Neural cell (in vitro differentiated cells): ENCODE data around the gene PPP2R5D. TPM values are rescaled to one million over a fixed set of nuclear protein-coding genes. Genes with fewer than 3 reads are reported as not detected.
"Not testable (repeated sequence)": the region's sequence is repeated elsewhere in the genome, so short reads cannot be mapped to it uniquely, and the experiment has no call there.

ENCODE experiments used
- H2AFZ ChIP-seq: fragments of 200-600, 300-800 bp; sonication (generic), shearing (Covaris generic); 2 replicates; pipeline ENCODE4 v1.6.0; 2014; ENCODE audit warnings: low read depth, mild to moderate bottlenecking, antibody characterized with exemption, low read length, moderate library complexity
- H3F3A ChIP-seq: fragments of 200-600 bp; shearing (Covaris generic); 2 replicates; pipeline ENCODE4 v1.6.1; 2016; ENCODE audit warnings: mild to moderate bottlenecking, moderate library complexity, mixed read lengths, antibody characterized with exemption, low read length; ENCODE audit not compliant: insufficient read depth, poor library complexity, severe bottlenecking
- H3K27ac ChIP-seq: fragments of 200-600, 300-800 bp; sonication (generic), shearing (Covaris generic); 2 replicates; pipeline ENCODE4 v1.5.1; 2014; ENCODE audit warnings: mild to moderate bottlenecking, low read length, moderate library complexity
- H3K27me3 ChIP-seq: fragments of 300-800, 200-600 bp; sonication (generic), shearing (Covaris generic); 2 replicates; pipeline ENCODE4 v1.6.0; 2014; ENCODE audit warnings: mild to moderate bottlenecking, low read depth, low read length, moderate library complexity; ENCODE audit not compliant: insufficient read depth
- H3K36me3 ChIP-seq: fragments of 300-800, 200-600 bp; sonication (generic), shearing (Covaris generic); 2 replicates; pipeline ENCODE4 v1.5.1; 2014; ENCODE audit warnings: mild to moderate bottlenecking, antibody characterized with exemption, low read length, moderate library complexity; ENCODE audit not compliant: insufficient read depth
- H3K4me2 ChIP-seq: fragments of 300-800, 200-600 bp; sonication (generic), shearing (Covaris generic); 2 replicates; pipeline ENCODE4 v1.6.0; 2014; ENCODE audit warnings: mild to moderate bottlenecking, low read length
- H3K4me3 ChIP-seq: fragments of 300-800, 200-600 bp; sonication (generic), shearing (Covaris generic); 2 replicates; pipeline ENCODE4 v1.5.1; 2014; ENCODE audit warnings: mild to moderate bottlenecking, low read length, moderate library complexity
- H3K79me2 ChIP-seq: fragments of 200-600 bp; shearing (Covaris generic); replicated peaks from 2 replicates; pipeline ENCODE4 v1.6.0; 2014; ENCODE audit warnings: mild to moderate bottlenecking, low read length, moderate library complexity; ENCODE audit not compliant: insufficient read depth
- H3K9ac ChIP-seq: fragments of 300-800, 200-600 bp; sonication (generic), shearing (Covaris generic); 2 replicates; pipeline ENCODE4 v1.6.1; 2016; ENCODE audit warnings: mild to moderate bottlenecking, low read length, mixed read lengths
- H3K9me2 ChIP-seq: fragments of 200-600 bp; shearing (Covaris generic); 2 replicates; pipeline ENCODE4 v1.6.1; 2016; ENCODE audit warnings: mild to moderate bottlenecking, low read length, mixed read lengths; ENCODE audit not compliant: insufficient read depth
- H3K9me3 ChIP-seq: fragments of 200-600, 300-800 bp; sonication (generic), shearing (Covaris generic); 2 replicates; pipeline ENCODE4 v1.6.1; 2016; ENCODE audit warnings: mild to moderate bottlenecking, mixed run types, low read length, moderate library complexity, mixed read lengths
- H4K20me1 ChIP-seq: fragments of 200-600 bp; shearing (Covaris generic); 2 replicates; pipeline ENCODE4 v1.6.1; 2016; ENCODE audit warnings: mild to moderate bottlenecking, mixed run types; ENCODE audit not compliant: insufficient read depth
- EP300 ChIP-seq: fragments of 450-650 bp; conservative IDR thresholded peaks from 2 replicates; pipeline ENCODE4 v1.6.1; 2014; ENCODE audit warnings: antibody characterized with exemption, mild to moderate bottlenecking, moderate library complexity; ENCODE audit not compliant: poor library complexity, severe bottlenecking
- EZH2 ChIP-seq: fragments of 200-600, 300-800 bp; shearing (Covaris generic), sonication (generic); IDR thresholded peaks from 2 replicates; pipeline ENCODE4 v1.6.1; 2014; ENCODE audit warnings: antibody characterized with exemption, low read length, borderline replicate concordance, mild to moderate bottlenecking; ENCODE audit not compliant: insufficient read depth, poor library complexity, severe bottlenecking
- MXI1 ChIP-seq: fragments of 450-650 bp; conservative IDR thresholded peaks from 2 replicates; pipeline ENCODE4 v1.6.1; 2014; ENCODE audit warnings: antibody characterized with exemption, mild to moderate bottlenecking; ENCODE audit not compliant: poor library complexity, severe bottlenecking
- POLR2AphosphoS5 ChIP-seq: IDR thresholded peaks from 2 replicates; pipeline ENCODE4 v1.6.1; 2012
- RAD21 ChIP-seq: fragments of 450-650 bp; conservative IDR thresholded peaks from 2 replicates; pipeline ENCODE4 v1.6.1; 2014; ENCODE audit warnings: antibody characterized with exemption, mild to moderate bottlenecking, moderate library complexity
- SMC3 ChIP-seq: fragments of 450-650 bp; conservative IDR thresholded peaks from 2 replicates; pipeline ENCODE4 v1.6.1; 2014; ENCODE audit warnings: antibody characterized with exemption, mild to moderate bottlenecking, moderate library complexity; ENCODE audit not compliant: poor library complexity
- TAF1 ChIP-seq: IDR thresholded peaks from 2 replicates; pipeline ENCODE4 v1.6.1; 2012; ENCODE audit warnings: low read depth
- polyA plus RNA-seq: library from polyadenylated mRNA; depleted of rRNA; stranded (reverse); fragments of >200 nt; gene quantifications from 2 replicates; pipeline ENCODE4 v1.2.3, GENCODE V29; 2014
- TF ChIP-seq, protein P1 (sequence below): fragments of 450-650 bp; IDR thresholded peaks from 2 replicates; pipeline ENCODE4 v1.5.1; 2014; ENCODE audit warnings: antibody characterized with exemption, mild to moderate bottlenecking, moderate library complexity; ENCODE audit not compliant: poor library complexity, severe bottlenecking
- TF ChIP-seq, protein P2 (sequence below): IDR thresholded peaks from 2 replicates; pipeline ENCODE4 v1.6.1; 2012; ENCODE audit warnings: borderline replicate concordance

The PPP2R5D gene
- polyA plus RNA-seq, 1 donor from 2014 or later = 41.1 TPM

- H3K9me2 ChIP-seq, H3K9me3 ChIP-seq, H3K79me2 ChIP-seq, H3K4me2 ChIP-seq, H4K20me1 ChIP-seq, H3F3A ChIP-seq, H2AFZ ChIP-seq, H3K27me3 ChIP-seq, H3K27ac ChIP-seq, H3K36me3 ChIP-seq, H3K9ac ChIP-seq, H3K4me3 ChIP-seq: not testable (repeated sequence)
Measured at GRCh38 chr6:42954405-42954804, 30.0 kb upstream of the PPP2R5D start.

DNA sequence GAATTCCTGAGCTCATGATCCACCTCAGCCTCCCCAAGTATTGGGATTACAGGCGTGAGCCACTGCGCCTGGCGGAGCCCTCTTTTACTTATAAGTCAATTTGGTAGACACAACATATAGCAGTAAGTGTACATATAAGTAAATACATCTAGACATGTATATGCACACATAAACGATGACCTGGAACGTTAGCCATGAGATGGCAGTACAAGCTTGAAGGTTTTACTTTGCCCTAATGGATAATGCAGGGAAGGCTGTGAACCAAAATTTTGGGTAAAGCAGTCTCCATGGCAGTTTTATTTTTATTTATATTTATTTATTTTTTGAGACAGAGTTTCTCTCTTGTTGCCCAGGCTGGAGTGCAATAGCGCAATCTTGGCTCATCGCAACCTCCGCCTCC lies 26.2 kb upstream of the PPP2R5D start:
- no peaks in the 10 kb centered on the region for H3K9me3 ChIP-seq
- H3K9ac ChIP-seq = no peak overlapping the region
- H3K4me2 ChIP-seq = no peak overlapping the region
- H3F3A ChIP-seq = no peaks in the 10 kb centered on the region
- no peak overlapping the region for H3K4me3 ChIP-seq
- no peaks in the 10 kb centered on the region for H3K36me3 ChIP-seq
- H3K79me2 ChIP-seq = no peaks in the 10 kb centered on the region
- peaks cover 27% of the 10 kb centered on the region for H3K27me3 ChIP-seq
- H4K20me1 ChIP-seq = no peaks in the 10 kb centered on the region
- no peak for TF ChIP-seq MXI1
- TF ChIP-seq TAF1 = no peak
- TF ChIP-seq, protein P1, sequence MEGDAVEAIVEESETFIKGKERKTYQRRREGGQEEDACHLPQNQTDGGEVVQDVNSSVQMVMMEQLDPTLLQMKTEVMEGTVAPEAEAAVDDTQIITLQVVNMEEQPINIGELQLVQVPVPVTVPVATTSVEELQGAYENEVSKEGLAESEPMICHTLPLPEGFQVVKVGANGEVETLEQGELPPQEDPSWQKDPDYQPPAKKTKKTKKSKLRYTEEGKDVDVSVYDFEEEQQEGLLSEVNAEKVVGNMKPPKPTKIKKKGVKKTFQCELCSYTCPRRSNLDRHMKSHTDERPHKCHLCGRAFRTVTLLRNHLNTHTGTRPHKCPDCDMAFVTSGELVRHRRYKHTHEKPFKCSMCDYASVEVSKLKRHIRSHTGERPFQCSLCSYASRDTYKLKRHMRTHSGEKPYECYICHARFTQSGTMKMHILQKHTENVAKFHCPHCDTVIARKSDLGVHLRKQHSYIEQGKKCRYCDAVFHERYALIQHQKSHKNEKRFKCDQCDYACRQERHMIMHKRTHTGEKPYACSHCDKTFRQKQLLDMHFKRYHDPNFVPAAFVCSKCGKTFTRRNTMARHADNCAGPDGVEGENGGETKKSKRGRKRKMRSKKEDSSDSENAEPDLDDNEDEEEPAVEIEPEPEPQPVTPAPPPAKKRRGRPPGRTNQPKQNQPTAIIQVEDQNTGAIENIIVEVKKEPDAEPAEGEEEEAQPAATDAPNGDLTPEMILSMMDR = no peak
- TF ChIP-seq, protein P2, sequence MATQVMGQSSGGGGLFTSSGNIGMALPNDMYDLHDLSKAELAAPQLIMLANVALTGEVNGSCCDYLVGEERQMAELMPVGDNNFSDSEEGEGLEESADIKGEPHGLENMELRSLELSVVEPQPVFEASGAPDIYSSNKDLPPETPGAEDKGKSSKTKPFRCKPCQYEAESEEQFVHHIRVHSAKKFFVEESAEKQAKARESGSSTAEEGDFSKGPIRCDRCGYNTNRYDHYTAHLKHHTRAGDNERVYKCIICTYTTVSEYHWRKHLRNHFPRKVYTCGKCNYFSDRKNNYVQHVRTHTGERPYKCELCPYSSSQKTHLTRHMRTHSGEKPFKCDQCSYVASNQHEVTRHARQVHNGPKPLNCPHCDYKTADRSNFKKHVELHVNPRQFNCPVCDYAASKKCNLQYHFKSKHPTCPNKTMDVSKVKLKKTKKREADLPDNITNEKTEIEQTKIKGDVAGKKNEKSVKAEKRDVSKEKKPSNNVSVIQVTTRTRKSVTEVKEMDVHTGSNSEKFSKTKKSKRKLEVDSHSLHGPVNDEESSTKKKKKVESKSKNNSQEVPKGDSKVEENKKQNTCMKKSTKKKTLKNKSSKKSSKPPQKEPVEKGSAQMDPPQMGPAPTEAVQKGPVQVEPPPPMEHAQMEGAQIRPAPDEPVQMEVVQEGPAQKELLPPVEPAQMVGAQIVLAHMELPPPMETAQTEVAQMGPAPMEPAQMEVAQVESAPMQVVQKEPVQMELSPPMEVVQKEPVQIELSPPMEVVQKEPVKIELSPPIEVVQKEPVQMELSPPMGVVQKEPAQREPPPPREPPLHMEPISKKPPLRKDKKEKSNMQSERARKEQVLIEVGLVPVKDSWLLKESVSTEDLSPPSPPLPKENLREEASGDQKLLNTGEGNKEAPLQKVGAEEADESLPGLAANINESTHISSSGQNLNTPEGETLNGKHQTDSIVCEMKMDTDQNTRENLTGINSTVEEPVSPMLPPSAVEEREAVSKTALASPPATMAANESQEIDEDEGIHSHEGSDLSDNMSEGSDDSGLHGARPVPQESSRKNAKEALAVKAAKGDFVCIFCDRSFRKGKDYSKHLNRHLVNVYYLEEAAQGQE = no peak
- TF ChIP-seq POLR2AphosphoS5 = no peak
- no peak for TF ChIP-seq RAD21
- TF ChIP-seq SMC3 = no peak
- no peak for TF ChIP-seq EP300
- no peak for TF ChIP-seq EZH2
- no peak overlapping the region for H3K27ac ChIP-seq
- H2AFZ ChIP-seq = no peak overlapping the region
- H3K9me2 ChIP-seq = no peaks in the 10 kb centered on the region

DNA sequence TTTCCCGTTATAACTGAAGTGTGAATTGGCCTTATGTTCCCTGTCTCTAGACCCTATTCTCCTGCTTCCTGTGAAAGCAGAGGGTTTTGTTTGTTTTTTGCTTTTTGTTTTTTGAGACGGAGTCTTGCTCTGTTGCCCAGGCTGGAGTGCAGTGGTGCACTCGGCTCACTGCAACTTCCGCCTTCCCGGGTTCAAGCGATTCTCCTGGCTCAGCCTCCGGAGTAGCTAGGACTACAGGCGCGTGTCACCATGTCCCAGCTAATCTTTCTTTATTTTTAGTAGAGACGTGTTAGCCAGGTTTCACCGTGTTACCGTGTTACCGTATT lies 24.5 kb upstream of the PPP2R5D start:
- Histone ChIP-seq H2AFZ (no peak overlapping the region), H3K27ac (no peak overlapping the region)

More for the DNA sequence above, 24.5 kb upstream of the PPP2R5D start:
- no peaks in the 10 kb centered on the region for H3K9me3 ChIP-seq
- no peak overlapping the region for H3K9ac ChIP-seq
- no peaks in the 10 kb centered on the region for H3K79me2 ChIP-seq
- peaks cover 27% of the 10 kb centered on the region for H3K27me3 ChIP-seq
- H3F3A ChIP-seq = no peaks in the 10 kb centered on the region
- H4K20me1 ChIP-seq = no peaks in the 10 kb centered on the region
- H3K4me3 ChIP-seq = no peak overlapping the region
- no peak overlapping the region for H3K4me2 ChIP-seq
- no peaks in the 10 kb centered on the region for H3K36me3 ChIP-seq
- TF ChIP-seq RAD21 = no peak
- TF ChIP-seq MXI1 = no peak
- TF ChIP-seq EZH2 = no peak
- TF ChIP-seq, protein P1 = no peak
- TF ChIP-seq POLR2AphosphoS5 = no peak
- TF ChIP-seq SMC3 = no peak
- no peak for TF ChIP-seq EP300
- TF ChIP-seq TAF1 = no peak
- TF ChIP-seq, protein P2 = no peak
- H3K9me2 ChIP-seq = no peaks in the 10 kb centered on the region
